Heart left ventricle (tissue), 16 donors: ENCODE results near the gene THSD4. TPM values are rescaled to one million over a fixed set of nuclear protein-coding genes. Genes with fewer than 3 reads are reported as not detected.

Experiments
- ATAC-seq, 4 donors: fragments of 200-7000 bp; cut with Tn5 transposase; one replicate each; pipeline ENCODE4 v1.9.1; 2020 to 2022; ENCODE audit warnings: moderate library complexity in 4 of 4, mild to moderate bottlenecking in 3 of 4, moderate number of reproducible peaks in 1 of 4
- DNase-seq, 5 donors: peaks; one replicate each; pipeline ENCODE4 v3.0.0-alpha.2; 2020
- H3K27ac ChIP-seq, 12 donors: fragments of 200-600 bp; sonication (generic) in 4 of 12; one replicate each; pipeline versions ENCODE4 v1.5.0 to v1.8.0; 2016 to 2022; ENCODE audit warnings: mild to moderate bottlenecking in 2 of 12
- H3K27me3 ChIP-seq, 9 donors: fragments of 200-600 bp; sonication (generic) in 2 of 9; one replicate each; pipeline versions ENCODE4 v1.5.1 to v1.8.0; 2016 to 2022; ENCODE audit warnings: mild to moderate bottlenecking in 3 of 9
- H3K36me3 ChIP-seq, 9 donors: fragments of 200-600 bp; sonication (generic) in 2 of 9; one replicate each; pipeline versions ENCODE4 v1.5.0 to v1.8.0; 2018 to 2022; ENCODE audit warnings: mild to moderate bottlenecking in 2 of 9
- H3K4me1 ChIP-seq, 12 donors: fragments of 200-600 bp; sonication (generic) in 4 of 12; one replicate each; pipeline versions ENCODE4 v1.5.0 to v1.8.0; 2016 to 2022; ENCODE audit warnings: mild to moderate bottlenecking in 3 of 12
- H3K4me3 ChIP-seq, 12 donors: fragments of 200-600 bp; sonication (generic) in 4 of 12; one replicate each; pipeline versions ENCODE4 v1.5.0 to v1.8.0; 2017 to 2022; ENCODE audit warnings: mild to moderate bottlenecking in 9 of 12, moderate library complexity in 4 of 12
- H3K9me3 ChIP-seq, 12 donors: fragments of 200-600 bp; sonication (generic) in 4 of 12; one replicate each; pipeline versions ENCODE4 v1.5.0 to v1.8.0; 2016 to 2022; ENCODE audit warnings: mild to moderate bottlenecking in 1 of 12
- CTCF ChIP-seq, 12 donors: fragments of 200-600 bp; sonication (generic) in 4 of 12; IDR thresholded peaks; one replicate each; pipeline versions ENCODE4 v1.5.0 to v1.8.0; 2018 to 2022; ENCODE audit warnings: antibody characterized with exemption in 12 of 12, mild to moderate bottlenecking in 5 of 12
- POLR2A ChIP-seq, 2 donors: fragments of 450-650 bp; IDR thresholded peaks; one replicate each; pipeline ENCODE4 v1.6.1; 2017; ENCODE audit warnings: antibody characterized with exemption in 2 of 2, mild to moderate bottlenecking in 2 of 2, moderate library complexity in 2 of 2
- WGBS, 4 donors: extraction: QIAGEN DNeasy Blood & Tissue Kit in 2 of 4; methylation state at CpG; one replicate each; pipeline versions ENCODE4 v1.1.5 to v1.1.7; 2013 to 2018; 5-methylcytosine and 5-hydroxymethylcytosine counted together
- intact Hi-C, 10 donors: fragments of 100-400 bp; cut with DNase I; formaldehyde crosslinking; loops; one replicate each; pipeline versions ENCODE4 v1.11.1 to v1.14.2; 2022
- polyA plus RNA-seq, 2 donors: library from polyadenylated mRNA; stranded (reverse); fragments of 200-250 nt; gene quantifications; one replicate each; pipeline ENCODE4 v1.2.3, GENCODE V29; 2013
- total RNA-seq, 9 donors: library from RNA; depleted of rRNA in 2 of 9; stranded (reverse); fragments of >200 nt in 2 of 9; fragmentation: NEBNext Ultra II Directional in 3 of 9; extraction: Animal tissue kit (Norgen Biotek cat#: 25700) in 3 of 9; gene quantifications; one replicate each; pipeline versions ENCODE4 v1.1.0 to v1.2.4, GENCODE V29; 2016 to 2023
- donor health status: ischemic (EF 13 %, LVEDD 7.1; RV severe dilation, severe dysfunction).
- donor health status: healthy with polysubstance abuse.
- donor health status: DM: no; HTN: yes; CAD: no.
- donor health status: DM: no; HTN: no; CAD: no.
- donor health status: ischemic (EF 25% LVEDD 6.9; RV normal size, moderate dysfunction).
- donor health status: ischemic (EF 25% LVEDD 5.7; RV mildly dilated, moderate dysfunction).
- donor health status: healthy.
- donor health status: DM: yes; HTN: yes; CAD: no.
- donor health status: ischemic (EF 35%, LVEDD 5.7; RV mildly dilated, moderate dysfunction).
- donor health status: nonischemic (EF 11% LVEDD 7.7; RV severe dilation, severe dysfunction).
- donor health status: DM: yes; HTN: yes; CAD: no.
- donor health status: PGD.
- donor health status: ischemic (EF 29% LVEDD 5.4; RV normal size, mild dysfunction).
- donor health status: nonischemic (EF 23%, LVEDD 6.1; RV moderate dilation, normal function).

Gene THSD4
- total and polyA plus RNA-seq, 11 donors, result 32.6 to 206 (median 93.2) TPM

DNA sequence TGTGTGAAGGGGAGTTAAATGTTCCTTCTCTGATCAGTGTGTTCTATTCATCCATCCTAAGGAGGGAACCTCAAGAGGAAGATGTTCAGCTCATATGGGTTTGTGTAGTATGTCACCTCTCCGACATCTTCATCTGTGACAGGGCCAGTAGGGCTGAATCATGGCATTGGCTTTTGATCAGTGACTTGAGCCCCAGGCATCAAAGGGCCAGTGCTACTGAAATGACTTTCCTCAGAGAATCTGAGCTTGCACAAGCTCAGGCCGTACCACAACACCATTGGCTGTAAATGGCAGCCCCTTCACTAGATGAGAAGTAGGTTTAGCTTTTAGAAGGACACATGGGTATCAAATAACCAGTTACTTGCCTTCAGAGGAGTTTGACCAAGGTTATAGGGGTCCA is 511.9 kb downstream of the THSD4 start:
- H3K36me3 ChIP-seq, result no peaks in the 10 kb centered on the region
- no peaks in the 10 kb centered on the region for H3K27me3 ChIP-seq
- peaks cover 0 to 24% (median 7%) of the 10 kb centered on the region in 12 donors for H3K4me1 ChIP-seq
- WGBS, 4 donors, result 81 to 93% (median 90%) methylated on average over 2 of the region's 2 CpGs
- H3K27ac ChIP-seq, result no peak overlapping the region
- H3K9me3 ChIP-seq, result no peaks in the 10 kb centered on the region
- ATAC-seq (no peak), DNase-seq (no peak)
- H3K4me3 ChIP-seq, result no peak overlapping the region
- TF ChIP-seq POLR2A (IDR thresholded peaks at IDR 0.05), result no peak
- TF ChIP-seq CTCF (IDR thresholded peaks at IDR 0.05), result no peak
- intact Hi-C loops, result no loop called here

DNA sequence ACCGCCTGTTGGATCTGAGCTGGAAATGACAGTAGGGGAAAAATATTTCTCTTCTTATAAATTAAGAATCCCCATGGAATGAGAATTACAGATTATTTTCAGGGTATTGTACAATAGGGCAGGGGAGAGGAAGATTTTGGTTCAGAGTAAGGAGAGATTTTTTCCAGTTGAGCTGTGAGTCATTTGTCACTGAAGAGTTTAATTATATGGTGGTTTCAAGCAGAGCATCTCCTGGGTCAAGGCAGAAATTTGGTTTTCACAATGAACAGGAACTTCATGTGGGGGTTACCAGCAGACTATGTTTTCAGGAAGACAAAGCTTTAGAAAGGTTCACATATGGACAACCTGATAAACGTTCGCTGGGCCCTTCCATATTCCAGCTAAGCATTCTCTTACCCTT is 512.3 kb downstream of the THSD4 start:
- 84 to 90% (median 84%) methylated on average over 3 of the region's 3 CpGs for WGBS, 4 donors
- Histone ChIP-seq H3K36me3 (no peaks in the 10 kb centered on the region), H3K27ac (no peak overlapping the region), H3K9me3 (no peaks in the 10 kb centered on the region), H3K27me3 (no peaks in the 10 kb centered on the region), H3K4me1 (peaks cover 0 to 28% (median 7%) of the 10 kb centered on the region in 12 donors), H3K4me3 (no peak overlapping the region)
- DNase-seq, result no peak
- ATAC-seq, result no peak
- intact Hi-C loops, result no loop called here
- TF ChIP-seq CTCF (IDR thresholded peaks at IDR 0.05), result no peak
- TF ChIP-seq POLR2A (IDR thresholded peaks at IDR 0.05), result no peak

DNA sequence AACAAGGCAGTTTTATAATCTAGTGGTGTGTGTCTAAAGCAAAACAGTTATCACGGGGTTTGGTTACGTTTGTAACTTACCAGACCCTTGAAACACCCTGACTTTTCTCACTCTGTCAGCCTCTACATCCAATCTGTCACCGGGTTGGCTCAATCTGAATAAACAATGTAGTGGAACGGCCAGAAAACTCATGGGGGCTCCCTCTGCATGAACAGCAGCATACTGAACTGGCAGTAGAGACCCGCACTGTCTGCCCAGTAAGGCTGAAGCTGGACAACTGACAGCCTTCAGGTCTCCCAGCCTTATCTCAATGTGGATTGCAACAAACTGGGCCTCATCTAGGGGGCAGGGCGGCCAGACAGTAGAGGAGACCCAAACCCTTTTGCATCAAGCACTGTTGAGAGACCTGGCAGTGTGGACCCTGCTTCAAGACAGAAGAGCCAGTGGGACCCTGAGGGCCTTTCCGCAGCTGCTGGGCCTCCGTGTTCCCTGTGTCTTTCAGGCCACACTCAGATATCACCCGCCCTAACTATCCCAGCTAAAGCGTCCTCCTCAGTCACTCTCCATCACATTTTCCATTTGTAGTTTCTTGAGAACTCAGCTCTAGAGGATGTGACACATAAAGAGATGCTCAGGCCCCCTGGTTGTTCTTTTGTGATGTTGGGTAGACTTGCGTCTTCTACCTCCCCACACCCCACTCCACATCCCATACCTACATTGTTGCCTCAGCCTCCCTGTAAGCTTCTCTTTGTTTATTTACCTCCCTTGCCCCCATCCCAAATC is 513.9 kb downstream of the THSD4 start:
- ATAC-seq (peak in 2 of 4 donors; percentile 21), DNase-seq (no peak)
- no peak for TF ChIP-seq POLR2A (IDR thresholded peaks at IDR 0.05)
- no peak for TF ChIP-seq CTCF (IDR thresholded peaks at IDR 0.05)
- Histone ChIP-seq H3K27me3 (no peaks in the 10 kb centered on the region), H3K36me3 (no peaks in the 10 kb centered on the region), H3K4me1 (peaks cover 0 to 37% (median 8%) of the 10 kb centered on the region in 12 donors), H3K27ac (no peak overlapping the region), H3K4me3 (no peak overlapping the region), H3K9me3 (no peaks in the 10 kb centered on the region)
- intact Hi-C loops, result no loop called here
- WGBS, 4 donors, result 56 to 69% (median 61%) methylated on average over 9 to 11 of the region's 11 CpGs

- 48 to 56% (median 51%) methylated on average over 9 of the region's 9 CpGs for WGBS, 4 donors
- intact Hi-C loops, result no loop called here
- H3K27ac ChIP-seq, result peak overlapping the region in 2 of 12 donors; percentile 8 to 33
- no peaks in the 10 kb centered on the region for H3K27me3 ChIP-seq
- no peak for TF ChIP-seq POLR2A (IDR thresholded peaks at IDR 0.05)
- TF ChIP-seq CTCF (IDR thresholded peaks at IDR 0.05), result no peak
- no peaks in the 10 kb centered on the region for H3K9me3 ChIP-seq
- DNase-seq (no peak), ATAC-seq (peak in 1 of 4 donors; percentile 28)
- H3K4me1 ChIP-seq, result peaks cover 0 to 44% (median 10%) of the 10 kb centered on the region in 12 donors
- H3K36me3 ChIP-seq, result no peaks in the 10 kb centered on the region
- no peak overlapping the region for H3K4me3 ChIP-seq
These were observed 514.7 kb downstream of the THSD4 start for GRCh38 chr15:71629781-71630474.
